NCI-H2196 treated with DMSO at 0.1 percent for 48 hours (cell line): ENCODE results near the gene GATAD2A.

ENCODE experiments used
- DNase-seq: peaks from one replicate; lab custom pipeline; 2025; ENCODE audit not compliant: unreplicated experiment; lab: John Stamatoyannopoulos, UW

Gene GATAD2A

GRCh38 chr19:19421299-19421696 is 15.8 kb downstream of the GATAD2A start:
- DNase-seq: no peak

GRCh38 chr19:19422156-19422555 is 16.7 kb downstream of the GATAD2A start:
- no peak for DNase-seq

DNA sequence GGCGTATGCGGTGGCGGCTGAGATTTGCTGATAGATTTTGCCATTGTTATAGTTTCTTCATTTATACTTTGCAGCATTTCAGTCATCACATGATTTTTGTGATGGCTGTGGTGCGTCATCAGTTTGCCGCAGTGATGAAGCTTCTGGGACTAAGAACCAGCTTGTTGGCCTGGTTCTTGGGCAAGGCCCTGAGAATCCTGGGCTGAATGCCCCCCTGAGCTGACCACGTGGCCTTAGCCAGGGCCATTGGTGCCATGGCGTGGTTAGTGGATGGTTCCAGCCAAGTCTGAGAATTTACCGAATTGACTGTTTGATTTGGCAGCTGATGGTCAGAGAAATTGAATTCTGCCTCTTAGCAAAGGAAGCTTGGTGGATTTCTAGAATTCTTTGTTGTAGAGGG is 17.8 kb downstream of the GATAD2A start:
- DNase-seq: no peak

DNA sequence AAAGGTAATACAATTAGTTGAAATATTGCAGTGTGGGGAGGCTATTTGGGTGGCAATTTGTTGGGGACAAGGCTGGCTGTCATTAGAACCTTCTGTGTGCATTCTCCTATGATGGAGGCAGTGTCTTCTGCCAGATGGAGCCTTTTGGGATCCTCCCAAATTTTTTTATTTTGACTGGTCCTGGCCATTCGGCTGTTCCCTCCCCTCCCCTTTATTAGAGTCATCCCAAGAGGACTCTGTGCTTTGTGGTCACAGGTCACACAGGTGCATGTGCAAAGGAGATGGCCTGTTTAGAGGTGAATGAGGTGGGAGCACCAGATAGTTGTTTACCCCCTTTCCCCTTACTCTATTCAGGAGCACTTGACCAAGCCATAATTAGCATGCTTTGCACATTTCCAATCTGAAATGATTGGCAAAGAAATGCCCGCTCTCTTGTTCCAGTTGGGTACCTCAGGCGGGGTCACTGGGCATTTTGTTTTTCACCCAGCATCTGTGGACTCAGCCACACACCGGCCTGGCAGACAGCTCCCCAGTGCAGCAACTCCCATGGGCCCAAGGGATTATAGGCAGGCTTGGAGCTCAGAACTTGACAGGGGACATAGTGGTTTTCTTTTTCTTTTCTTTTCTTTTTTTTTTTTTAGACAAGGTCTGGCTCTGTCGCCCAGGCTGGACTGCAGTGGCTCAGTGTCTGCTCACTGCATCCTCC is 19.8 kb downstream of the GATAD2A start:
- DNase-seq: no peak

DNA sequence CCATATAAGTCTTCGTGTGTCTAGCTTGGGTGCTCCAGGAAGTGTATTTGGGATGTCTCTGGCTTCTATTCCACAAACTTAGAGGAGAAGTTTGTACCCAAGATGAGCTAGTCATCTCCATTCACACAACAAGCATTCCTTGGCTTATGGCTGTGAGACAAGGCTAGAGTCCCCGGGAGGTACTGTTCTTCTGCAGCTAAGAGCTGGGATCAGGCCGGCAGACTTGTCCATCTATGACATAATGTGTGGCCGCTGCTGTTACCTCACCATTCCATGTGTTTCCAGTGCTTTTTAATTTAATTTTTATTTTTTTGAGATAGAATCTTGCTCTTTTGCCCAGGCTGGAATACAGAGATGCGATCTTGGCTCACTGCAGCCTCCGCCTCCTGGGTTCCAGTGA is 20.7 kb downstream of the GATAD2A start:
- DNase-seq: no peak

DNA sequence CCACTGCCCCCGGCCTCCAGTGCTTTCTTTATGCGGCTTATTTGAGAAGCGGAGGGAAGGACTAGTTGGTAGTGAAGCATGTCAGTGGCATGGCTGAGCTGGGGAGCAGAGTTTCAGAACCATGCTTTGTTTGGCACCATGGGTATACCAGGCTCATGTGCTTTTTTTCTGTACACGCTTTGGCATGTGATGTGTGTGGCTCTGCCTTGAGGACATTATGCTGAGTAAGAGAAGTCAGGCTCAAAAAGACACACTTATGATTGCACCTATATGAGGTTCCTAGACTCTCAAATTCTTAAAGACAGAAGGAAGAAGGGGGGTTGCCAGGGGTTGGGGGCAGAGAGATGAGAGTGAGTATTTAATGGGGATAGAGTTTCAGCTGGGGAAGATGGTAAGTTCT is 21.3 kb downstream of the GATAD2A start:
- DNase-seq: no peak

DNA sequence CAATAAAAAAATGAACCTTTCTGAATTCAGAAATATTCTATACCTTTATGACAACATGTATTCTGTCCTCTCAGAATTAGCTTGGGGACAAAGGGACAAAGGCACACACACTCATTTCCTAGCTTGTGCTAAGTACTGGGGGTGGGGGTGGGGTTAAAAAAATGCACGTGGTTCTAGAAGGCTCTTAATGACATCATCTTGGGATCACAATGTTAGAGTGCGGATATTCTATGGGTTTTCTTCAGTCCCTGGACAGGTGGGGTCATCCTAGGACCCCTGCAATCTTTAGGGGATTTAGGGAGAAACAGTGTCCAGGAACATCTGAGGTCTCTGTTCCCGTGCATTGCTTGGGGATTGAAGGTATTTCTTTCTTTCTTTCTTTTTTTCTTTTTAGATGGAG is 21.8 kb downstream of the GATAD2A start:
- no peak for DNase-seq

GRCh38 chr19:19427944-19428343 is 22.5 kb downstream of the GATAD2A start:
- no peak for DNase-seq

GRCh38 chr19:19428746-19429145 is 23.3 kb downstream of the GATAD2A start:
- no peak for DNase-seq

DNA sequence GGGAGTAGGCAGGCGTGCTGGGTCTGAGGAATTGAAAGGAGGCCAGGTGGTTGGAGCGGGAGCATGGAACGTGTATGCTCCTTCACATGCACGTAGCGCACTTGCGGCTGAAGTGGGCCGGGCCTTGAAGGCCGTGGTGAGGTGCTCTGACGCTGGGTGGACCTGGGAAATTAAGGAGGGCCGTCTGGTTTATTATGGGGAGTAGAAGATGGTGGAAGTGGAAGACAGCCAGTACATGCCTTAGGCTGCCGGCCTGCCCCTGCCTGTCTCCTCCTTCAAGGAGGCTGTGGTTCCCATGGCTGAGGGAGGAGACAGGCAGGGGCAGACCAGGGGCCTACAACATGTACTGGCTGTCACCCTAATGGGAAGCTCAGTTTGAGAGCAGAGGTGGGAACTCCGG is 23.9 kb downstream of the GATAD2A start:
- no peak for DNase-seq

- DNase-seq: no peak
These were observed 27.3 kb downstream of the GATAD2A start for GRCh38 chr19:19432732-19433131.

GRCh38 chr19:19433666-19434213 is 28.3 kb downstream of the GATAD2A start:
- DNase-seq: no peak

DNA sequence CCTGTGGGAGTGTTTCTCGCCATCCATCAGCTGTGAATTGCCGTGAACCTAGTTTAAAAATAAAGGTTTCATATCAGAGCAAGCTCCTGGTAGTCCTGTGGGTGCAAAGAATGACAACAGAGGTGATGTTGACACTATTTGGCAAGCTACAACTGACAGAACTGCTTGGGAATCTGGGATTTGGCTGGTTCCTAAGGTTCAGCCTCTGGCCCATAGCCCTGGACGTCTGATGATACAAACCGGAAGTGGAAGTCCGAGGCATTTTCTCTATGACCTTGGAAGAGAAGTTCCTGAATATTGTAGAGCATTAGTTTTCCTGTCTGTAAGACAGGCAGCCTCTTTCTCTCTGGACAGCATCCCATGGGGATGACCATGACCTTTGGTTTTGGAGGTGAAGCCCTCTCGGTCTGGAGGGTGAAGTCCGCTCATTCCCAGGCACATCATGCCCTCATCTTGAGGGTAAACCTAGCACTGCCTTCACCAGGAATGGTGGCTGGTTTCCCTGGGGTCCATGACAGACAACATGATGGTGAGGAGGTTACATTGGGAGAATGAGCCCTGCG is 29.1 kb downstream of the GATAD2A start:
- DNase-seq: no peak

DNA sequence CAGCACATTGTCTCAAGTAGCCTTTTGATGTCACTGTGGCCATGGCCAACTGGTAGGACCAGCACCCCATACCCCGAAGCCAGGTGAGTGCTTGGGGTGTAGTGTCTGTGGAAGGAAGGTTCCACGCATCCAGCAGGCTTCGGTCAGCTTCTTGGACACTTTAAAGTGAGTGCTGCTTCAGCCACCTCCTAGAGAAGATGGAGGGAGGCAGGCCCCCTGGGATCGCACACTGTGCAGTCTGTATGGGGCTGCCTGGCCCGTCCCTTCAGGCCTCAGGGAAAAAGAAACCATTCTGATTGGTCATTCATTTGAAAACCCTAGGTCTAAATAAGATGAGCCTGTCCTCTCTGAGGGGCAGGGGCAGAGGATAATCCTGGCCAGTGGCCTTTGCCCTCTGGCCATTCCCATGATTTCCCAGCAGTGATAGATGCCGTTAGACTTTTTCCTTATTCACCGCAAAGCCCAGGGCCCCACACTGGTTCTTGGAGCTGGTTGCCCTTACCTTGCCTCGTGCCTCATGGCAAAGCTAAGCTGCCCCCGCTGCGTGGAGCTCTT is 30.7 kb downstream of the GATAD2A start:
- no peak for DNase-seq

GRCh38 chr19:19438366-19439175 is 33.1 kb downstream of the GATAD2A start:
- DNase-seq: no peak

GRCh38 chr19:19439176-19439482 is 33.7 kb downstream of the GATAD2A start:
- no peak for DNase-seq

DNA sequence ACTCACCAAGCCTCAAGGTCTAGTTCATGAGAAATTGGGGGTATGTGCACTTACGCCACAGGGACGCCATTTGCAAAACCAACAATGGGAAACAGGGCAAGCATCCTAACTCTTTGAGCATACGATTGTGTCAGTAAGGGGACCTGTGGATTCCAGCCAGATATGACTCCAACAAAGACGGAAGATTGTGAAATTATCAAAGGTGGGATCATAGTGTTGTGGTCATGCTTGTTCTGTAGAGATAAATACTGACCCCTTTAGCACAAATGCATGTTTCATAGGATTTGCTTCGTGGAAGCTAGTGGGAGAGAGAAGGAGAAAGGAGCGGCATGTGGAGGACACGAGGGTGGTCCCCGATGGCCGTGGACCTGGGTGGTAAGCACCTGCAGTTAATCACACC is 37.8 kb downstream of the GATAD2A start:
- DNase-seq: no peak

GRCh38 chr19:19443902-19444680 is 38.6 kb downstream of the GATAD2A start:
- no peak for DNase-seq

DNA sequence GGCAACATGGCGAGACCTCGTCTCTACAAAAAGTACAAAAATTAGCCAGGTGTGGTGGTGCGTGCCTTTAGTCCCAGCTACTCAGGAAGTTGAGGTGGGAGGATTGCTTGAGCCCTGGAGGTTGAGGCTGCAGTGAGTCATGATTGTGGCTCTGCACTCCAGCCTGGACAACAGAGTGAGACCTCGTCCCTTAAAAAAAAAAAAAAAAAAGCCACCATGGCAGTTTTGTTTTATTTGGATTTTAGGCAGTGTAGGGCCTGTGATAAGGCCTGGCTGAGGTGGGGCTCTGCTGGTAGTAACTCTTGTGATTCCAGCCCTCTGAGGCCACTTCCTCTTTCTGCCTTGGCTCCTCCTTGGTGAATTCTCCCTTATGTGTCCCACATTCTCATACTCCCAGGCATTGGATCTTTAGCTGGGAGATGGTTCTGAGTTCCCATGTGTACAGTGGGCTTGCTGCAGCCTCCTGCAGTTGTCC is 39.2 kb downstream of the GATAD2A start:
- DNase-seq: no peak

- no peak for DNase-seq
These were observed 39.8 kb downstream of the GATAD2A start for GRCh38 chr19:19445288-19445687.

GRCh38 chr19:19445911-19446361 is 40.5 kb downstream of the GATAD2A start:
- DNase-seq: no peak
